ENCODE data around the gene TTC21A. TPM values are rescaled to one million over a fixed set of nuclear protein-coding genes. Genes with fewer than 3 reads are reported as not detected.

Gene TTC21A
- total and polyA plus RNA-seq, 2 experiments from 2014 or later: 3.7 to 6.5 TPM

DNA sequence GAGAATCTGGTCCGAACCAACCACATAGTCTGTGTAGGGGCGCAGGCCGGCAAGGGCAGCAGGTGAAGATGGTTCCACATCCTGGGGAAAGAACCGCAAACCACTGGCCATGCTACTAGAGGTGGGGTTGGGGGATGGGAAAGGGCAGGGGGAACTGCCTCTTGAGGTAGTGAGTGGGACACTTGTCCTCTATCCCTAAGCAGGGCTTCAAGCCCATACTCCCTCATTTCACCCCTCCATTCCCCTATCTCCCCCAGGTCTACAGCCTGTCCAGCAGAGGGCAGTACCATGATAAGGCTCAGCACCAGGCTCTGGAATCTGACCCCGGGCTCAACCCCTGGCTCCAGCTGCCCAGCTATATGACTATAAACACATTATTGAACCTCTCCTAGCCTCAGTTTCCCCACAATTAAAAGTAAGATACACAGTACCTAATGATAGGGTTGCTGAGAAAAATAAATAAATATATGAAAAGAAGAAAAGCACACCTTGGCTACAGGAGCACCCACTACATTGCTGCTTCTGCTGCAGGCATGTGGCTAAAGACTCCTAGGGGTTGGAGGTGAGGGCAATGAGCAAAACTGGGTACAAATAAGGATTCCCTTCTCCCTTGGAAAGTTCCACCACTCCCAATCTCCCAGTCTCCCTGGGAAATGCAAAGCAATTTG lies 6.3 kb upstream of the TTC21A start:
- WGBS (ENCODE audit: low lambda C conversion rate, missing lambda C conversion rate): 86% methylated on average over 5 of the region's 5 CpGs
- Histone ChIP-seq H3K4me1 (ENCODE audit: insufficient read depth) (peaks cover 9% of the 10 kb centered on the region), H2AFZ (no peak overlapping the region), H3K27me3 (no peaks in the 10 kb centered on the region), H3K4me3 (no peak overlapping the region), H3K4me2 (no peak overlapping the region), H3K9me3 (ENCODE audit: low read depth) (no peaks in the 10 kb centered on the region), H3K27ac (no peak overlapping the region), H3K9me2 (replicated peaks; ENCODE audit: insufficient read depth) (no peaks in the 10 kb centered on the region), H4K20me1 (ENCODE audit: insufficient read depth, poor library complexity, severe bottlenecking) (peaks cover 46% of the 10 kb centered on the region), H3K36me3 (replicated peaks; ENCODE audit: insufficient read depth, low read depth) (no peaks in the 10 kb centered on the region), H3K79me2 (peaks cover 49% of the 10 kb centered on the region)
- TF ChIP-seq, protein P1, sequence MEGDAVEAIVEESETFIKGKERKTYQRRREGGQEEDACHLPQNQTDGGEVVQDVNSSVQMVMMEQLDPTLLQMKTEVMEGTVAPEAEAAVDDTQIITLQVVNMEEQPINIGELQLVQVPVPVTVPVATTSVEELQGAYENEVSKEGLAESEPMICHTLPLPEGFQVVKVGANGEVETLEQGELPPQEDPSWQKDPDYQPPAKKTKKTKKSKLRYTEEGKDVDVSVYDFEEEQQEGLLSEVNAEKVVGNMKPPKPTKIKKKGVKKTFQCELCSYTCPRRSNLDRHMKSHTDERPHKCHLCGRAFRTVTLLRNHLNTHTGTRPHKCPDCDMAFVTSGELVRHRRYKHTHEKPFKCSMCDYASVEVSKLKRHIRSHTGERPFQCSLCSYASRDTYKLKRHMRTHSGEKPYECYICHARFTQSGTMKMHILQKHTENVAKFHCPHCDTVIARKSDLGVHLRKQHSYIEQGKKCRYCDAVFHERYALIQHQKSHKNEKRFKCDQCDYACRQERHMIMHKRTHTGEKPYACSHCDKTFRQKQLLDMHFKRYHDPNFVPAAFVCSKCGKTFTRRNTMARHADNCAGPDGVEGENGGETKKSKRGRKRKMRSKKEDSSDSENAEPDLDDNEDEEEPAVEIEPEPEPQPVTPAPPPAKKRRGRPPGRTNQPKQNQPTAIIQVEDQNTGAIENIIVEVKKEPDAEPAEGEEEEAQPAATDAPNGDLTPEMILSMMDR (IDR thresholded peaks at IDR 0.05; ENCODE audit: poor library complexity): peak; percentile 58
- no peak for TF ChIP-seq EZH2 (IDR thresholded peaks at IDR 0.05; ENCODE audit: borderline replicate concordance)
- DNase-seq (ENCODE audit: low spot score): peak; percentile 64

DNA sequence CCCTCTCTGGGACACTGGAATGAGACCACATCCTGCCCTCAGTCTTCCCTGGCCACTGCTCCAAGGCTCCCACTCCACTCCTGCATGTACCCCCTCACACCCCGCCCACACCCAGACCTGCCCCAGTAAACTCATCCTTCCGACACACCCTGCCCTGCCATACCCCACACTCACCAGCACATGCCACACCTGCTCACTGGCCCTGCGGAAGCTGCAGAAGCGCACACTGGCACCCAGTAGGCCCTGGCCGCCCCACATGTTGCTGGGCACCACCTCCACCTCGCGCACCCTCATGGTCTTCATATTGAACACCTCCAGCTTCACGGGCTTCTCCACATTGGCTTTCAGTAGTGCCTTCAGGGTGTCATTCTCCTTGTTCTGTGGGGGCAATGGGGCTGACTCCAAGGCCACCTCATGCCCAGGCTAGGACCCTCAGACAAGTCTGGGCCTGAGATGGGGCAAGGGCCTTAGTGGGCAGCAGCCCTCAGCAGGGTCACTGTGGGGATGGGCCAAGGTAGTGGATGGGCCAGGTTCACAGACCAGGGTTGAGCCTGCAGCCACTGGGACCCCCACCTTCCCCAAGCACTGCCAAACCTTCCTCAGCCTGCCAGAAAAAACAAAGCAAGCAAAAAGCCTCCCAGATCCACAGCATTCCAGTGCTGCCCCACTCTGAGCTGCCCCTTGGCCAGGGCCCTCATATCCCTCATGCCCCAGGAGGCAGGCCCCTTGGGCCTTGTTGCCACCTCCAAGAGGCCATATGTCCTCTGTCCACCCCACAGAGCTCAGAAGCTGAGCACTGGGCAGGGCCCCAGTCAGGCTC lies 4.8 kb upstream of the TTC21A start:
- Histone ChIP-seq H4K20me1 (ENCODE audit: insufficient read depth, poor library complexity, severe bottlenecking) (peaks cover 48% of the 10 kb centered on the region), H3K9me3 (ENCODE audit: low read depth) (no peaks in the 10 kb centered on the region), H3K4me1 (ENCODE audit: insufficient read depth) (peaks cover 11% of the 10 kb centered on the region), H2AFZ (no peak overlapping the region), H3K79me2 (peaks cover 57% of the 10 kb centered on the region), H3K27me3 (no peaks in the 10 kb centered on the region), H3K36me3 (replicated peaks; ENCODE audit: insufficient read depth, low read depth) (no peaks in the 10 kb centered on the region), H3K27ac (no peak overlapping the region), H3K4me3 (no peak overlapping the region), H3K4me2 (no peak overlapping the region), H3K9me2 (replicated peaks; ENCODE audit: insufficient read depth) (no peaks in the 10 kb centered on the region)
- TF ChIP-seq EZH2 (IDR thresholded peaks at IDR 0.05; ENCODE audit: borderline replicate concordance): no peak
- no peak for TF ChIP-seq EZH2phosphoT487 (IDR thresholded peaks at IDR 0.05; ENCODE audit: low read depth, severe bottlenecking, unreplicated experiment)
- TF ChIP-seq, protein P1 (IDR thresholded peaks at IDR 0.05; ENCODE audit: poor library complexity): no peak
- no peak for DNase-seq (ENCODE audit: low spot score)
- 93% methylated on average over 8 of the region's 8 CpGs for WGBS (ENCODE audit: low lambda C conversion rate, missing lambda C conversion rate)

DNA sequence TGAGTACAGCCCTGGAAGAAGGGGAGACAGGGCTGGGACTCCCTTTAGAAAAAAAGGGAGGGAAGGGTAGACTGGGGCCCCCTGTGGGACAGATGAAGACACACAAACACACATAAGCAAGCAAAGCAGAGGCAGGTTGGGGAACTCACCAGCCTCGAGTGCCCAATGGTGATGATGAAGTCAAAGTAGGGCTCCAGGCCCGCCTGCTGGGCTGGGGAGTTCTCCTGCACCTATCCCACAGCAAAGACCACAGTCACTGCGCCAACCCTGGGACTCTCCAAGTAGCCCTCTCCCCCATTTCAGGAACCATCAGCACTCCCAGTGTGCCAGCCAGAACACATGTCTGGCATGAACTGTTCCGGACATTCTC lies 4.2 kb upstream of the TTC21A start:
- peaks cover 48% of the 10 kb centered on the region for H4K20me1 ChIP-seq (ENCODE audit: insufficient read depth, poor library complexity, severe bottlenecking)
- no peak overlapping the region for H3K4me3 ChIP-seq
- no peak overlapping the region for H3K4me2 ChIP-seq
- peaks cover 11% of the 10 kb centered on the region for H3K4me1 ChIP-seq (ENCODE audit: insufficient read depth)
- TF ChIP-seq, protein P1 (IDR thresholded peaks at IDR 0.05; ENCODE audit: poor library complexity): no peak
- no peak for TF ChIP-seq EZH2 (IDR thresholded peaks at IDR 0.05; ENCODE audit: borderline replicate concordance)
- TF ChIP-seq EZH2phosphoT487 (IDR thresholded peaks at IDR 0.05; ENCODE audit: low read depth, severe bottlenecking, unreplicated experiment): no peak
- H3K79me2 ChIP-seq: peaks cover 57% of the 10 kb centered on the region
- H3K9me3 ChIP-seq (ENCODE audit: low read depth): no peaks in the 10 kb centered on the region
- H3K36me3 ChIP-seq (replicated peaks; ENCODE audit: insufficient read depth, low read depth): no peaks in the 10 kb centered on the region
- 86% methylated on average over 4 of the region's 4 CpGs for WGBS (ENCODE audit: low lambda C conversion rate, missing lambda C conversion rate)
- no peak overlapping the region for H2AFZ ChIP-seq
- no peaks in the 10 kb centered on the region for H3K9me2 ChIP-seq (replicated peaks; ENCODE audit: insufficient read depth)
- H3K27me3 ChIP-seq: no peaks in the 10 kb centered on the region
- DNase-seq (ENCODE audit: low spot score): no peak
- H3K27ac ChIP-seq: no peak overlapping the region

All from hepatocyte (in vitro differentiated cells).